HG02852 (cell line): ENCODE results near the gene ITGA8.
"Not testable (repeated sequence)": the region's sequence is repeated elsewhere in the genome, so short reads cannot be mapped to it uniquely, and the experiment has no call there.

Experiments used
- ATAC-seq: cut with Tn5 transposase; IDR thresholded peaks from one replicate; pipeline ENCODE4 v1.9.1; 2021; ENCODE audit warnings: mild to moderate bottlenecking, moderate library complexity; ENCODE audit not compliant: unreplicated experiment

Gene ITGA8

GRCh38 chr10:15719899-15720634 is at the start of gene ITGA8:
Gene ITGA8, minus strand, starts transcription at chr10:15719922. Its CDS starts 151 bp downstream, at chr10:15719771.
- ATAC-seq = no peak

GRCh38 chr10:15764892-15765454 is 45.3 kb upstream of the ITGA8 start:
- ATAC-seq = no peak

- ATAC-seq = no peak
Measured at GRCh38 chr10:15763006-15763405, 43.3 kb upstream of the ITGA8 start.

- ATAC-seq = not testable (repeated sequence)
Measured at GRCh38 chr10:15762239-15762638, 42.5 kb upstream of the ITGA8 start.

- ATAC-seq = not testable (repeated sequence)
Measured at GRCh38 chr10:15761224-15761623, 41.5 kb upstream of the ITGA8 start.

- no peak for ATAC-seq
Measured at GRCh38 chr10:15760681-15761080, 41.0 kb upstream of the ITGA8 start.

- ATAC-seq = no peak
Measured at GRCh38 chr10:15759265-15759664, 39.5 kb upstream of the ITGA8 start.

- no peak for ATAC-seq
Measured at GRCh38 chr10:15758618-15759017, 38.9 kb upstream of the ITGA8 start.

- no peak for ATAC-seq
Measured at GRCh38 chr10:15754937-15755336, 35.2 kb upstream of the ITGA8 start.

- no peak for ATAC-seq
Measured at GRCh38 chr10:15751046-15751445, 31.3 kb upstream of the ITGA8 start.

- no peak for ATAC-seq
Measured at GRCh38 chr10:15748126-15748525, 28.4 kb upstream of the ITGA8 start.

GRCh38 chr10:15747632-15748031 is 27.9 kb upstream of the ITGA8 start:
- ATAC-seq = no peak

- ATAC-seq = no peak
Measured at GRCh38 chr10:15745751-15746150, 26.0 kb upstream of the ITGA8 start.

- peak; percentile 65 for ATAC-seq
Measured at GRCh38 chr10:15744217-15744865, 24.6 kb upstream of the ITGA8 start.

- no peak for ATAC-seq
Measured at GRCh38 chr10:15743443-15743842, 23.7 kb upstream of the ITGA8 start.

- no peak for ATAC-seq
Measured at GRCh38 chr10:15742836-15743235, 23.1 kb upstream of the ITGA8 start.

- ATAC-seq = no peak
Measured at GRCh38 chr10:15742102-15742501, 22.4 kb upstream of the ITGA8 start.

GRCh38 chr10:15741581-15741980 is 21.9 kb upstream of the ITGA8 start:
- ATAC-seq = no peak

- no peak for ATAC-seq
Measured at GRCh38 chr10:15740261-15740660, 20.5 kb upstream of the ITGA8 start.

- no peak for ATAC-seq
Measured at GRCh38 chr10:15739254-15739970, 19.7 kb upstream of the ITGA8 start.

GRCh38 chr10:15738270-15738925 is 18.7 kb upstream of the ITGA8 start:
- ATAC-seq = no peak
